SKM-1 (cell line): ENCODE results near the gene TMEM50B.
"Not testable (repeated sequence)": the region's sequence is repeated elsewhere in the genome, so short reads cannot be mapped to it uniquely, and the experiment has no call there.

Experiments used
- DNase-seq: peaks from one replicate; lab custom pipeline; 2025; ENCODE audit not compliant: unreplicated experiment; lab: John Stamatoyannopoulos, UW

Gene TMEM50B

GRCh38 chr21:33432496-33432895 is 47.3 kb downstream of the TMEM50B start:
- no peak for DNase-seq

GRCh38 chr21:33430858-33431257 is 48.9 kb downstream of the TMEM50B start:
- no peak for DNase-seq

- DNase-seq: no peak
Observed at GRCh38 chr21:33428669-33429068, 51.1 kb downstream of the TMEM50B start.

- DNase-seq: no peak
Observed at GRCh38 chr21:33427051-33427450, 52.7 kb downstream of the TMEM50B start.

GRCh38 chr21:33425825-33426224 is 53.9 kb downstream of the TMEM50B start:
- DNase-seq: no peak

- DNase-seq: no peak
Observed at GRCh38 chr21:33424214-33424613, 55.6 kb downstream of the TMEM50B start.

GRCh38 chr21:33421713-33422393 is 57.9 kb downstream of the TMEM50B start:
- no peak for DNase-seq

- DNase-seq: no peak
Observed at GRCh38 chr21:33419538-33420123, 60.1 kb downstream of the TMEM50B start.

GRCh38 chr21:33418691-33419090 is 61.1 kb downstream of the TMEM50B start:
- DNase-seq: no peak

- DNase-seq: no peak
Observed at GRCh38 chr21:33414926-33415325, 64.8 kb downstream of the TMEM50B start.

- DNase-seq: no peak
Observed at GRCh38 chr21:33414068-33414467, 65.7 kb downstream of the TMEM50B start.

- no peak for DNase-seq
Observed at GRCh38 chr21:33412832-33413519, 66.8 kb downstream of the TMEM50B start.

GRCh38 chr21:33412439-33412831 is 67.3 kb downstream of the TMEM50B start:
- DNase-seq: not testable (repeated sequence)

- DNase-seq: no peak
Observed at GRCh38 chr21:33411949-33412430, 67.8 kb downstream of the TMEM50B start.

- DNase-seq: no peak
Observed at GRCh38 chr21:33406493-33406892, 73.3 kb downstream of the TMEM50B start.

GRCh38 chr21:33403786-33404585 is 75.8 kb downstream of the TMEM50B start:
- DNase-seq: no peak

GRCh38 chr21:33403128-33403785 is 76.5 kb downstream of the TMEM50B start, which contains the start of gene IFNGR2:
Gene IFNGR2, plus strand, starts transcription at chr21:33403413. Its CDS starts 131 bp downstream, at chr21:33403544.
- no peak for DNase-seq

- peak; percentile 89 for DNase-seq
Observed at GRCh38 chr21:33402001-33402979, 77.5 kb downstream of the TMEM50B start.

- DNase-seq: no peak
Observed at GRCh38 chr21:33401630-33401992, 78.2 kb downstream of the TMEM50B start.
